Measurements from ENCODE around the gene TACR1. TPM values are rescaled to one million over a fixed set of nuclear protein-coding genes. Genes with fewer than 3 reads are reported as not detected.

Gene TACR1
- total RNA-seq, 1 experiment from 2014 or later, result not detected

GRCh38 chr2:75055820-75056675 lies 143.3 kb downstream of the TACR1 start:
- H3K4me3 Mint-ChIP-seq (ENCODE audit: low read depth, unreplicated experiment), result no peak overlapping the region
- H3K27ac Mint-ChIP-seq (ENCODE audit: unreplicated experiment), result no peak overlapping the region

GRCh38 chr2:75055142-75055819 lies 144.0 kb downstream of the TACR1 start:
- CTCF ChIA-PET, result no interaction called here
- no peaks in the 10 kb centered on the region for H3K4me1 Mint-ChIP-seq (ENCODE audit: low read depth, unreplicated experiment)
- peaks cover 35% of the 10 kb centered on the region for H3K27me3 Mint-ChIP-seq (ENCODE audit: unreplicated experiment)
- BruUV-seq (replicated peaks), result no TSS peak
- no peaks in the 10 kb centered on the region for H3K36me3 Mint-ChIP-seq (ENCODE audit: insufficient read depth, unreplicated experiment)
- intact Hi-C loops (cut with micrococcal nuclease; ENCODE audit: unreplicated experiment), result no loop called here
- no peak for DNase-seq
- no peak overlapping the region for H3K4me3 Mint-ChIP-seq (ENCODE audit: low read depth, unreplicated experiment)
- TF ChIP-seq CTCF (IDR thresholded peaks at IDR 0.05; ENCODE audit: unreplicated experiment), result no peak
- no peak overlapping the region for H3K27ac Mint-ChIP-seq (ENCODE audit: unreplicated experiment)
- H3K9me3 Mint-ChIP-seq (ENCODE audit: low read depth, unreplicated experiment), result no peaks in the 10 kb centered on the region

More at GRCh38 chr2:75055820-75056675, 143.3 kb downstream of the TACR1 start:
- CTCF ChIA-PET, result no interaction called here
- TF ChIP-seq CTCF (IDR thresholded peaks at IDR 0.05; ENCODE audit: unreplicated experiment), result no peak
- intact Hi-C loops (cut with micrococcal nuclease; ENCODE audit: unreplicated experiment), result no loop called here
- peaks cover 43% of the 10 kb centered on the region for H3K27me3 Mint-ChIP-seq (ENCODE audit: unreplicated experiment)
- no TSS peak for BruUV-seq (replicated peaks)
- DNase-seq, result no peak
- H3K36me3 Mint-ChIP-seq (ENCODE audit: insufficient read depth, unreplicated experiment), result no peaks in the 10 kb centered on the region
- H3K4me1 Mint-ChIP-seq (ENCODE audit: low read depth, unreplicated experiment), result no peaks in the 10 kb centered on the region
- H3K9me3 Mint-ChIP-seq (ENCODE audit: low read depth, unreplicated experiment), result no peaks in the 10 kb centered on the region

- H3K27me3 Mint-ChIP-seq (ENCODE audit: unreplicated experiment), result peaks cover 25% of the 10 kb centered on the region
- no peak overlapping the region for H3K4me3 Mint-ChIP-seq (ENCODE audit: low read depth, unreplicated experiment)
- no peak for DNase-seq
- no peaks in the 10 kb centered on the region for H3K4me1 Mint-ChIP-seq (ENCODE audit: low read depth, unreplicated experiment)
- intact Hi-C loops (cut with micrococcal nuclease; ENCODE audit: unreplicated experiment), result no loop called here
- BruUV-seq (replicated peaks), result no TSS peak
- no peak overlapping the region for H3K27ac Mint-ChIP-seq (ENCODE audit: unreplicated experiment)
- no peaks in the 10 kb centered on the region for H3K36me3 Mint-ChIP-seq (ENCODE audit: insufficient read depth, unreplicated experiment)
- no peak for TF ChIP-seq CTCF (IDR thresholded peaks at IDR 0.05; ENCODE audit: unreplicated experiment)
- no peaks in the 10 kb centered on the region for H3K9me3 Mint-ChIP-seq (ENCODE audit: low read depth, unreplicated experiment)
- CTCF ChIA-PET, result no interaction called here
These were observed 145.0 kb downstream of the TACR1 start for GRCh38 chr2:75054296-75054695.

- H3K27ac Mint-ChIP-seq (ENCODE audit: unreplicated experiment), result no peak overlapping the region
- H3K36me3 Mint-ChIP-seq (ENCODE audit: insufficient read depth, unreplicated experiment), result no peaks in the 10 kb centered on the region
- peak; percentile 71 for TF ChIP-seq CTCF (IDR thresholded peaks at IDR 0.05; ENCODE audit: unreplicated experiment)
- H3K4me3 Mint-ChIP-seq (ENCODE audit: low read depth, unreplicated experiment), result no peak overlapping the region
- intact Hi-C loops (cut with micrococcal nuclease; ENCODE audit: unreplicated experiment), result loop anchor here (1.0 kb wide), 1 partner anchor 413 kb away; no protein-coding TSS in a partner anchor
- H3K4me1 Mint-ChIP-seq (ENCODE audit: low read depth, unreplicated experiment), result no peaks in the 10 kb centered on the region
- CTCF ChIA-PET, result no interaction called here
- BruUV-seq (replicated peaks), result no TSS peak
- DNase-seq, result peak; percentile 57
- no peaks in the 10 kb centered on the region for H3K9me3 Mint-ChIP-seq (ENCODE audit: low read depth, unreplicated experiment)
- peaks cover 18% of the 10 kb centered on the region for H3K27me3 Mint-ChIP-seq (ENCODE audit: unreplicated experiment)
These were observed 145.7 kb downstream of the TACR1 start for GRCh38 chr2:75053484-75054112.
